Breast epithelium (tissue), 4 donors: ENCODE measurements around the gene SDCCAG8. TPM values are rescaled to one million over a fixed set of nuclear protein-coding genes. Genes with fewer than 3 reads are reported as not detected.

Experiments used
- DNase-seq, 2 donors: peaks; one replicate each; pipeline ENCODE4 v3.0.0-alpha.2; 2019; ENCODE audit warnings: low spot score in 2 of 2
- H3K27ac ChIP-seq, 2 donors: fragments of 200-600 bp; sonication (generic) in 1 of 2; one replicate each; pipeline ENCODE4 v1.5.1; 2016 to 2019; ENCODE audit warnings: mild to moderate bottlenecking in 1 of 2
- H3K27me3 ChIP-seq, 2 donors: fragments of 200-600 bp; sonication (generic) in 1 of 2; one replicate each; pipeline versions ENCODE4 v1.5.1 to v1.6.0; 2017 to 2019; ENCODE audit warnings: control low read depth in 1 of 2, mild to moderate bottlenecking in 1 of 2
- H3K36me3 ChIP-seq: fragments of 200-600 bp; one replicate; pipeline ENCODE4 v1.5.1; 2019
- H3K4me1 ChIP-seq, 2 donors: fragments of 200-600 bp; sonication (generic); one replicate each; pipeline ENCODE4 v1.5.1; 2016 to 2019; ENCODE audit warnings: control low read depth in 1 of 2
- H3K4me3 ChIP-seq, 3 donors: fragments of 200-600 bp; sonication (generic); 1 replicate in 2 of 3; 2 replicates in 1 of 3; pipeline ENCODE4 v1.5.1; 2016 to 2019; ENCODE audit warnings: mild to moderate bottlenecking in 3 of 3, moderate library complexity in 2 of 3
- H3K9me3 ChIP-seq, 2 donors: fragments of 200-600 bp; sonication (generic) in 1 of 2; one replicate each; pipeline ENCODE4 v1.5.1; 2016 to 2019; ENCODE audit warnings: control low read depth in 1 of 2
- POLR2A ChIP-seq: fragments of 450-650 bp; IDR thresholded peaks from one replicate; pipeline ENCODE4 v1.6.1; 2016; ENCODE audit warnings: antibody characterized with exemption, mild to moderate bottlenecking, moderate library complexity
- POLR2AphosphoS5 ChIP-seq, 3 donors: sonication (generic); formaldehyde crosslinking; IDR thresholded peaks; one replicate each; pipeline ENCODE4 v1.6.1; 2017; ENCODE audit warnings: antibody characterized with exemption in 3 of 3
- intact Hi-C: fragments of 100-400 bp; cut with DNase I; formaldehyde crosslinking; loops from one replicate; pipeline ENCODE4 v1.15.1; 2023; ENCODE audit warnings: low total_unique reads
- total RNA-seq, 3 donors: library from RNA; depleted of rRNA; stranded (reverse); fragments of >200 nt; gene quantifications; one replicate each; pipeline ENCODE4 v1.1.0, GENCODE V29; 2016
- TF ChIP-seq, protein P1 (sequence below), 3 donors: fragments of 450-650 bp; IDR thresholded peaks; one replicate each; pipeline ENCODE4 v1.5.1; 2016 to 2017; ENCODE audit warnings: antibody characterized with exemption in 3 of 3, mild to moderate bottlenecking in 3 of 3, moderate library complexity in 3 of 3

Gene SDCCAG8
- total RNA-seq, 3 donors from 2014 or later = 48.6 to 73.0 (median 62.3) TPM

DNA sequence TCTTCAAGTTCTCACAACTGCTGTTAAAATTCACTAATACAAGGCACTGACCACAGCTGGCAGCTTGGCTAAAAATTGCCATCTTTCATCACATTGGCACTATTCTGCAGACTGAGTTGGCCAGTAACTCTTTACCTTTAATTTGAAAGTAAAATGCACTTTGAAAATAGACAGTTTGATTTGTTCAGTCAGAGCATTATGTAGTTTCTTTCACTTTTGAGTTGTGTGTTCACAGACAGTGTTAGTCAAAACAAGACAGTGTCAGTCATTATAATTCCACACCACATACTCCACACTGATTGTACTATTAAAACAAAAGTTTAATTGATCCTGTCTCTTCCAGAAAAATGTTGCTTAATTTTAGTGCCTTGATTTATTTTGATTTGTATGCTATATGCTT lies 160.7 kb downstream of the SDCCAG8 start:
- H3K9me3 ChIP-seq = no peaks in the 10 kb centered on the region
- intact Hi-C loops = no loop called here

DNA sequence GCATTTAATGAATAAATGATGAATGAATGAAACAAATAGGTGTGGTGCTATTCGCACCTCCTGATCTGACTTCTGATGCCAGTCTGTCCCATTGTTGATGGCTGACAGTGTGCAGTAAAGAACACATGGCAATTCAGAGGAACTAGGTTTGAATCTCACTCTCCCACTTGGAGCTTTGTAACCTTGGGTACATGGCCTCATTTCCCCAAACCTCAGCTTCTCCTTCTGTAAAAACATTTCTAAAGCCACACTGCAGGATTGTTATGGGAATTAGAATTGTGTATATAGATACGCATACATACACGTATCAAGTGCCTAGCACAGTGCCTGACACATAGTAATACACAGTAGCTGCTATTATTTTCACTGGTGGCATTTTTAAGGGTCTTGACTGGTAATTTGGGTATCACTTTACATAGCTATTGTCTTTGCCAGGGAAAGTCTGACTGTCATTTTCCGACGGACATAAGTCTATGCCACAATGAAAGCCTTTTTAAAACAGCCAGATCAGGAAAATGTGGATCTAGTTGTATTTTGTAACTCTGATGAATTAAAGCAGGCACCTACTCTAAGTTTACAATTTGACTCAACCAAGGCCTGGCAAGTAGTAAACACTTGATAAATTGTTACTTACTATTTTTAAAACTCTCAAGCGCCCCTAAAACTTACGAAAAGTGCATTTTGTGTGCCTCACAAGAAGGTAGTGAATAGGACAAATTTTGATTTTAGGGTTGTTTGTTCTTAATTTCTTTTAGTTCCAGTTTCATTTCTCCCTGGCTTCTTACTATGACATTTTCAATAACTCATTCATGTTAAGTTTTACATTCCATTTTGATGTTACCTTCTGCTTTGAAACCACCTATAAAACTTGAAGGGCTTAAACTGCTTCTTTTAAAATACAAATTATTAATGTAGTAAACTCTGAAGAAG lies 164.4 kb downstream of the SDCCAG8 start:
- no peak overlapping the region for H3K27ac ChIP-seq
- intact Hi-C loops = no loop called here
- no peak overlapping the region for H3K4me3 ChIP-seq
- no peak for TF ChIP-seq POLR2AphosphoS5 (IDR thresholded peaks at IDR 0.05)
- TF ChIP-seq, protein P1, sequence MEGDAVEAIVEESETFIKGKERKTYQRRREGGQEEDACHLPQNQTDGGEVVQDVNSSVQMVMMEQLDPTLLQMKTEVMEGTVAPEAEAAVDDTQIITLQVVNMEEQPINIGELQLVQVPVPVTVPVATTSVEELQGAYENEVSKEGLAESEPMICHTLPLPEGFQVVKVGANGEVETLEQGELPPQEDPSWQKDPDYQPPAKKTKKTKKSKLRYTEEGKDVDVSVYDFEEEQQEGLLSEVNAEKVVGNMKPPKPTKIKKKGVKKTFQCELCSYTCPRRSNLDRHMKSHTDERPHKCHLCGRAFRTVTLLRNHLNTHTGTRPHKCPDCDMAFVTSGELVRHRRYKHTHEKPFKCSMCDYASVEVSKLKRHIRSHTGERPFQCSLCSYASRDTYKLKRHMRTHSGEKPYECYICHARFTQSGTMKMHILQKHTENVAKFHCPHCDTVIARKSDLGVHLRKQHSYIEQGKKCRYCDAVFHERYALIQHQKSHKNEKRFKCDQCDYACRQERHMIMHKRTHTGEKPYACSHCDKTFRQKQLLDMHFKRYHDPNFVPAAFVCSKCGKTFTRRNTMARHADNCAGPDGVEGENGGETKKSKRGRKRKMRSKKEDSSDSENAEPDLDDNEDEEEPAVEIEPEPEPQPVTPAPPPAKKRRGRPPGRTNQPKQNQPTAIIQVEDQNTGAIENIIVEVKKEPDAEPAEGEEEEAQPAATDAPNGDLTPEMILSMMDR (IDR thresholded peaks at IDR 0.05) = no peak
- TF ChIP-seq POLR2A = no peak
- H3K36me3 ChIP-seq = no peaks in the 10 kb centered on the region
- no peaks in the 10 kb centered on the region for H3K27me3 ChIP-seq
- no peaks in the 10 kb centered on the region for H3K4me1 ChIP-seq
- no peaks in the 10 kb centered on the region for H3K9me3 ChIP-seq
- no peak for DNase-seq

More for the DNA sequence above, 160.7 kb downstream of the SDCCAG8 start:
- H3K36me3 ChIP-seq = no peaks in the 10 kb centered on the region
- H3K27ac ChIP-seq = no peak overlapping the region
- TF ChIP-seq, protein P1 (IDR thresholded peaks at IDR 0.05) = no peak
- TF ChIP-seq POLR2AphosphoS5 (IDR thresholded peaks at IDR 0.05) (no peak), POLR2A (no peak)
- no peak overlapping the region for H3K4me3 ChIP-seq
- no peaks in the 10 kb centered on the region for H3K27me3 ChIP-seq
- DNase-seq = no peak
- H3K4me1 ChIP-seq = no peaks in the 10 kb centered on the region

DNA sequence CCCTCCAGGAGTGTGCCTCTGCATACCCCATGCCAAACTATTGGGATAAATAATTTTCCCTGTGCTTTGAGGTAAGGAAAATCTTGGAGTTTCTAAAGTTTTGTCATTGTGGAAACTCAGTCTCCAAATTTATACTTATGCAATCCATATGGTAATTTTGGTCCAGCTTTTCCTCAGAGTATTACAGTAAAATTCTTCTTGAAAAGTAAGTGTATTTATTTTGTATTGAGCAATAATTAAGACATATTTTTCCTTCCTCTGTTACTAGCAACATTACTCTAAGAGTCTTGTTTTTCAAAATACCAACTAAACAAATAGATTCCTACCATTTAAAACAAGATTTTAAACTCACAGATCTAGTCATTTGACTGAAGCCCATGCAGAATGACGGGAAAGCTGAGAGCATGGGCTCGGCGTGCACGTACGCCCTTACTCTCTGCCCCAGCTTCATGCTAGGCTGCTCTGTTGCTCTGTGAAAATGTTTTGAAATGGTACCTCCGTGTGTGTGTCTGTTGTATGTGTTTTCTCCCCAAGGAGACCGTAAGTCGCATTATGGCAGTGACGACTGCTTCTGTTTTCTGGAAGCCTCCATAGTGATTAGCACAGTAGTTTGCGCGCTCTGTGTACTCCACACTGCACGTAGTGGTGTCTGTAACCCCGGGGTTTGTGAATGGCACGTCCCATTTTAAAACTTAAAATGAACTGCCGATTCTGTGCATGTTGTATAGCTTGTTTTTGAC lies 165.3 kb downstream of the SDCCAG8 start:
- intact Hi-C loops = no loop called here
- Histone ChIP-seq H3K4me1 (no peaks in the 10 kb centered on the region), H3K27me3 (no peaks in the 10 kb centered on the region), H3K27ac (no peak overlapping the region), H3K4me3 (peak overlapping the region in 1 of 3 donors; percentile 24), H3K9me3 (no peaks in the 10 kb centered on the region), H3K36me3 (no peaks in the 10 kb centered on the region)
- no peak for TF ChIP-seq POLR2AphosphoS5 (IDR thresholded peaks at IDR 0.05)
- TF ChIP-seq, protein P1 (IDR thresholded peaks at IDR 0.05) = no peak
- no peak for TF ChIP-seq POLR2A
- DNase-seq = no peak

DNA sequence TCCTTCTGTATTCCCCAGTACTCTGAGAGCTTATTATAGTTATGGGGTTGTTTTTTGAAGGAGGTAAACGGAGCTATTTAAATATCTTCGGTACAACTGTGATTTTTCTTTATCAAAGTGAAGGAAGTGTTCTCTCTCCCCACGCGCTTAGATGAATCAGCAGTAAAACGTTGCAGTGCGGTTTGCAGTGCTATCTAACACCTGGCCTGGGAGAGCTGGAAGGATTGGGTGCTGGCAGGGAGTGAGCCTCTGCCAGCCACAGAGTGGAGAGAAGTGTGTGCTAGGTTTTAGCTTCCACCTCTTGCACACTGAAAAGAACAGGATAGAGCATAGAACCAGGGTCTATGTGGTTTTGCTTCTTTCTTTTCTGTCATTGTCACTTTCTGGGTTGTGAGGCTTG lies 165.9 kb downstream of the SDCCAG8 start:
- peak overlapping the region in 1 of 3 donors; percentile 24 for H3K4me3 ChIP-seq
- intact Hi-C loops = no loop called here

More for the DNA sequence above, 165.9 kb downstream of the SDCCAG8 start:
- Histone ChIP-seq H3K9me3 (no peaks in the 10 kb centered on the region), H3K27me3 (no peaks in the 10 kb centered on the region), H3K4me1 (no peaks in the 10 kb centered on the region), H3K27ac (no peak overlapping the region), H3K36me3 (no peaks in the 10 kb centered on the region)
- DNase-seq = no peak
- no peak for TF ChIP-seq POLR2AphosphoS5 (IDR thresholded peaks at IDR 0.05)
- TF ChIP-seq POLR2A = no peak
- TF ChIP-seq, protein P1 (IDR thresholded peaks at IDR 0.05) = no peak
